Measurements from ENCODE around the gene RERE. TPM values are rescaled to one million over a fixed set of nuclear protein-coding genes. Genes with fewer than 3 reads are reported as not detected.

RERE gene
- total RNA-seq, 1 experiment from 2014 or later, result 217 TPM

DNA sequence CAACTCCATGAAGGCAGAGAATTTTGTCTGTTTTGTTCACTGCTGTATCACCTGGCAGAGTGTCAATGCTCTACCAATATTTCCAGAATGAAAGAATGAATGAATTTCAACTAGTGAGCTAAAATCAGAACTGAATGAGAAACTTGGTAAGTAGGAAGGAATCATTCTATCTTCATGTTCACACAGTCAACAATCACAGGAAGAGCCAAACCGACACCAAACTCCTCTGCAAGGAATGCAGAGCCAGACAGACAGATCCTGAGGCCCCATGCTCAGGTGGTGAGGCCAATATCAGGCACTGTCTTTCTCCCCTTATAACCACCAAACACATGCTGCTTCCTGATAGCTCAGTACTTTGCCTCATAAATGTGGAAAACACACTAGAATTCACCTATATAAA lies 360.4 kb downstream of the RERE start:
- no peak overlapping the region for H3K4me3 ChIP-seq (ENCODE audit: low read depth in 2 of 2, low read length in 2 of 2)
- H3K36me3 ChIP-seq (ENCODE audit: control insufficient read depth, insufficient read depth, low read length), result no peaks in the 10 kb centered on the region; the same call in none of the 2 replicates
- ChIA-PET POLR2A (no interaction called here), CTCF (no interaction called here)
- H3K27ac ChIP-seq (ENCODE audit: low read length), result no peak overlapping the region
- no peaks in the 10 kb centered on the region for H3K9me3 ChIP-seq (ENCODE audit: control insufficient read depth, insufficient read depth, low read depth, low read length)
- in situ Hi-C loops (cut with HindIII; ENCODE audit: low pct_unique_long_range_greater_than_20kb, low sequenced_read_pairs) (no loop called here), intact Hi-C loops (cut with micrococcal nuclease; ENCODE audit: unreplicated experiment) (no loop called here)
- peaks cover 14% of the 10 kb centered on the region for H3K4me1 ChIP-seq (ENCODE audit: control insufficient read depth, insufficient read depth, low read length)
- BruUV-seq (replicated peaks), result no TSS peak
- DNase-seq (ENCODE audit: low read depth, low spot score), result no peak
- H3K27me3 ChIP-seq (ENCODE audit: control insufficient read depth, insufficient read depth, low read length), result no peaks in the 10 kb centered on the region
- TF ChIP-seq, protein P1, sequence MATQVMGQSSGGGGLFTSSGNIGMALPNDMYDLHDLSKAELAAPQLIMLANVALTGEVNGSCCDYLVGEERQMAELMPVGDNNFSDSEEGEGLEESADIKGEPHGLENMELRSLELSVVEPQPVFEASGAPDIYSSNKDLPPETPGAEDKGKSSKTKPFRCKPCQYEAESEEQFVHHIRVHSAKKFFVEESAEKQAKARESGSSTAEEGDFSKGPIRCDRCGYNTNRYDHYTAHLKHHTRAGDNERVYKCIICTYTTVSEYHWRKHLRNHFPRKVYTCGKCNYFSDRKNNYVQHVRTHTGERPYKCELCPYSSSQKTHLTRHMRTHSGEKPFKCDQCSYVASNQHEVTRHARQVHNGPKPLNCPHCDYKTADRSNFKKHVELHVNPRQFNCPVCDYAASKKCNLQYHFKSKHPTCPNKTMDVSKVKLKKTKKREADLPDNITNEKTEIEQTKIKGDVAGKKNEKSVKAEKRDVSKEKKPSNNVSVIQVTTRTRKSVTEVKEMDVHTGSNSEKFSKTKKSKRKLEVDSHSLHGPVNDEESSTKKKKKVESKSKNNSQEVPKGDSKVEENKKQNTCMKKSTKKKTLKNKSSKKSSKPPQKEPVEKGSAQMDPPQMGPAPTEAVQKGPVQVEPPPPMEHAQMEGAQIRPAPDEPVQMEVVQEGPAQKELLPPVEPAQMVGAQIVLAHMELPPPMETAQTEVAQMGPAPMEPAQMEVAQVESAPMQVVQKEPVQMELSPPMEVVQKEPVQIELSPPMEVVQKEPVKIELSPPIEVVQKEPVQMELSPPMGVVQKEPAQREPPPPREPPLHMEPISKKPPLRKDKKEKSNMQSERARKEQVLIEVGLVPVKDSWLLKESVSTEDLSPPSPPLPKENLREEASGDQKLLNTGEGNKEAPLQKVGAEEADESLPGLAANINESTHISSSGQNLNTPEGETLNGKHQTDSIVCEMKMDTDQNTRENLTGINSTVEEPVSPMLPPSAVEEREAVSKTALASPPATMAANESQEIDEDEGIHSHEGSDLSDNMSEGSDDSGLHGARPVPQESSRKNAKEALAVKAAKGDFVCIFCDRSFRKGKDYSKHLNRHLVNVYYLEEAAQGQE (IDR thresholded peaks at IDR 0.05; ENCODE audit: insufficient read depth in 1 of 2, low read depth in 2 of 2, low read length in 1 of 2), result no peak
- TF ChIP-seq TCF7L2 (IDR thresholded peaks at IDR 0.05; ENCODE audit: low read depth, low read length) (no peak), SIN3A (IDR thresholded peaks at IDR 0.05; ENCODE audit: borderline replicate concordance, insufficient read depth, low read depth, low read length) (no peak), POLR2AphosphoS5 (IDR thresholded peaks at IDR 0.05; ENCODE audit: low read depth, low read length) (no peak)
- TF ChIP-seq, protein P2, sequence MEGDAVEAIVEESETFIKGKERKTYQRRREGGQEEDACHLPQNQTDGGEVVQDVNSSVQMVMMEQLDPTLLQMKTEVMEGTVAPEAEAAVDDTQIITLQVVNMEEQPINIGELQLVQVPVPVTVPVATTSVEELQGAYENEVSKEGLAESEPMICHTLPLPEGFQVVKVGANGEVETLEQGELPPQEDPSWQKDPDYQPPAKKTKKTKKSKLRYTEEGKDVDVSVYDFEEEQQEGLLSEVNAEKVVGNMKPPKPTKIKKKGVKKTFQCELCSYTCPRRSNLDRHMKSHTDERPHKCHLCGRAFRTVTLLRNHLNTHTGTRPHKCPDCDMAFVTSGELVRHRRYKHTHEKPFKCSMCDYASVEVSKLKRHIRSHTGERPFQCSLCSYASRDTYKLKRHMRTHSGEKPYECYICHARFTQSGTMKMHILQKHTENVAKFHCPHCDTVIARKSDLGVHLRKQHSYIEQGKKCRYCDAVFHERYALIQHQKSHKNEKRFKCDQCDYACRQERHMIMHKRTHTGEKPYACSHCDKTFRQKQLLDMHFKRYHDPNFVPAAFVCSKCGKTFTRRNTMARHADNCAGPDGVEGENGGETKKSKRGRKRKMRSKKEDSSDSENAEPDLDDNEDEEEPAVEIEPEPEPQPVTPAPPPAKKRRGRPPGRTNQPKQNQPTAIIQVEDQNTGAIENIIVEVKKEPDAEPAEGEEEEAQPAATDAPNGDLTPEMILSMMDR (IDR thresholded peaks at IDR 0.05), result no peak
- no peak for ATAC-seq

DNA sequence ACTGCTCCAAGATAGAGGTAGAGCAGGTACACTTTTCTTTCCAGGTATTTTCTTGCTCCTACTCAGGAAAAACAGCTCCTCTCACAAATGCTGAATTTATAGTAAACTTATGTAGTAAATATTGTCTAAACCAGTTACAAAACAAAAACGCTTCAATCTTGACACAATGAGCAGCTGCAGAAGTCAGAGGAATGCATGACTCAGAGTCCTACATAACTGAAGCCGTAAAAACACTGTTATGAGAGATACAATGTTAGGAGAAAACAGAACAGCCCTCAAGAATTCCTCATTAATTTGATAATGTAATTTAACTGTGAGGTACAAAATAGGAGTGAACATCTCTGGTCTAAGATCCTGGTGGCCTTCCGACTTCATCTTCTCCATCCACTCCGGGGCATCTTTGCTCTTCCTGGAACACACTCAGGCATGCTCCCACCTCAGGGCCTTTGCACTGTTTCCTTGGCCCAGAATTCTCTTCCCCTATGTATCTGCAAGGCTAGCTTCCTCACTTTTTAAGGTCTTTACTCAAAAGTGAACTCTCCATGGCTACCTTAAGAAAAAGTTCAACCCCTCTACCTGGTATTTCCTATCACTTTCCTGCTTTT lies 361.0 kb downstream of the RERE start:
- intact Hi-C loops (cut with micrococcal nuclease; ENCODE audit: unreplicated experiment) (no loop called here), in situ Hi-C loops (cut with HindIII; ENCODE audit: low pct_unique_long_range_greater_than_20kb, low sequenced_read_pairs) (no loop called here)
- Histone ChIP-seq H3K4me1 (ENCODE audit: control insufficient read depth, insufficient read depth, low read length) (peaks cover 14% of the 10 kb centered on the region), H3K9me3 (ENCODE audit: control insufficient read depth, insufficient read depth, low read depth, low read length) (no peaks in the 10 kb centered on the region), H3K4me3 (ENCODE audit: low read depth in 2 of 2, low read length in 2 of 2) (no peak overlapping the region), H3K27ac (ENCODE audit: low read length) (peak overlapping the region; percentile 20; the same call in 1 of the 2 replicates), H3K27me3 (ENCODE audit: control insufficient read depth, insufficient read depth, low read length) (no peaks in the 10 kb centered on the region), H3K36me3 (ENCODE audit: control insufficient read depth, insufficient read depth, low read length) (no peaks in the 10 kb centered on the region; the same call in 1 of the 2 replicates)
- ATAC-seq, result peak; percentile 85
- ChIA-PET POLR2A (no interaction called here), CTCF (no interaction called here)
- TF ChIP-seq, protein P2 (IDR thresholded peaks at IDR 0.05), result no peak
- TF ChIP-seq POLR2AphosphoS5 (IDR thresholded peaks at IDR 0.05; ENCODE audit: low read depth, low read length) (no peak), TCF7L2 (IDR thresholded peaks at IDR 0.05; ENCODE audit: low read depth, low read length) (no peak), SIN3A (IDR thresholded peaks at IDR 0.05; ENCODE audit: borderline replicate concordance, insufficient read depth, low read depth, low read length) (no peak)
- TF ChIP-seq, protein P1 (IDR thresholded peaks at IDR 0.05; ENCODE audit: insufficient read depth in 1 of 2, low read depth in 2 of 2, low read length in 1 of 2), result no peak
- no peak for DNase-seq (ENCODE audit: low read depth, low spot score)
- TSS peak; percentile 2 for BruUV-seq (replicated peaks)

Data from Panc1 (cell line).